GM21390 (cell line): ENCODE measurements around the gene KRTAP5-2.

Source experiments
- ATAC-seq: cut with Tn5 transposase; IDR thresholded peaks from one replicate; pipeline ENCODE4 v1.9.1; 2021; ENCODE audit not compliant: unreplicated experiment

KRTAP5-2 gene

DNA sequence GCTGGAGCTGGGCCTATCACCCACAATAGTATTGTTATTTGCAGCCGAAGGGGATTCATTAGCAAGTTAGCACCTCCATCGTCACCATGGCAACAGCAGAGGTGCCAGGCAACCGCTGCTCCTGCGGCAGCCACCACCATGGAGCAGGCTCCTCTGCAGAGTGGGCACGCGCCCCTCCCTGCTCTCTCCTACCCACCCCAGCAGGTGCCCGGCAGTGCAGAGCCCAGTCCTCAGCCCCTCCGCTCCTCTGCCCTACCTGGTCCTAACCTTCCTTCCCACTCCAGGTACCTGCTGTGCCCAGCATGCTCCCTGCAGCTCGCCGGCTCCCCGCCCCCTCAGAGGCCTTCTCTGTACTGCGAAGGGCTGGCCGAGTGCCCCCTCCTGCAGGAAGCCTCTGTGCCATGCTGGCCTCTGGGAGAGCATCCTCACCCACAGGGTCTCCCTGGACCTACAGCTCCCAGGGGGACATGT lies 29.6 kb downstream of the KRTAP5-2 start:
- no peak for ATAC-seq

DNA sequence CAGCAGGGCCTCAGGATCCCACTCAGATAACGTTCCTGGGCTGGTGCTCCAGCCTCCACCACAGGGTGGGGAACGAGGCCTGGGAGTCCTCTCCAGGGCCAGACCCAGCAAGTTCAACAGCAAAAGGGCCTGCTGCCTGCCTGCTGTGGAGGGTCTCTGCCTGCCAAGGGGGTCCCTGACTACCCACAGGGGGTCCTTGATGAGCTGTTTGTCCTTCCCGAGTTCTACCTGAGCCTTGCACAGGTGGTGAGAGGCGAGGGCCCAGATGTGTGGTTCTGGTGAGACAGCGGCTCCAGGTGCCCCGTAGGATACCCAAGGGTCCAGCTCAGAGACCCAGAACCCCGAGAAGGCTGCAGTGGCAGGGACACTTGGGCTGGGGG lies 30.4 kb downstream of the KRTAP5-2 start:
- ATAC-seq: no peak

DNA sequence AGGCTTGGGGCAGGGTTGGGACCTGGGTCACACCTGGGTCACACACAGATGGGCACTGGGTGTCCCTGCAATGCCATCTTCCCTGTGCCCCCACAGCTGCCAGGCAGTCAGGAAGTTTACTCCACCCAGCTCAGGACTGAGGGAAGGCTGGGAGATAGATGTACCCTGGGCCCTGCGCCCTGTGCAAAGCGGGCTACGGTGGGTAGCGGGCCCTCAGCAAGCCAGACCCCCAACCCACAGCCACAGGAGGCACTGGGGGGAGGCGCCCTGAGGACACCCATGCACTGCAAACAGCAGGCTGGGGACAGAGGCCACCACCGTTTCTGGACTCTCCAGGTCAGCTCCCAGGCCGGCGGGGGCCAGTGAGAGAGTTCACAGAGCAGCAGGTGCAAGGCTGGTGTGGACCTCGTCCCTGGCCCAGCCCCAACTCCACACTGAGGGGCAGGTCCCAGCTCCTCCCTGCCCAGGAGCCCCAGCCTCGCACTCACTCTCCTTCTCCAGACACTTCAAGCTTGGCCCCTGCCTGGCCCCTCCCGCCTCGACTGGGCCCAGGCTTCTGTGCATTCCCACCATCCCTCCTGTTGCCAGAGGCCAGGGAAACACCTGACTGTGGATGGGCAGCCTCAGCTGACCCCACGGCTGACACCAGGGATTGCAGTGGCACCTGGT lies 30.9 kb downstream of the KRTAP5-2 start:
- ATAC-seq: no peak

DNA sequence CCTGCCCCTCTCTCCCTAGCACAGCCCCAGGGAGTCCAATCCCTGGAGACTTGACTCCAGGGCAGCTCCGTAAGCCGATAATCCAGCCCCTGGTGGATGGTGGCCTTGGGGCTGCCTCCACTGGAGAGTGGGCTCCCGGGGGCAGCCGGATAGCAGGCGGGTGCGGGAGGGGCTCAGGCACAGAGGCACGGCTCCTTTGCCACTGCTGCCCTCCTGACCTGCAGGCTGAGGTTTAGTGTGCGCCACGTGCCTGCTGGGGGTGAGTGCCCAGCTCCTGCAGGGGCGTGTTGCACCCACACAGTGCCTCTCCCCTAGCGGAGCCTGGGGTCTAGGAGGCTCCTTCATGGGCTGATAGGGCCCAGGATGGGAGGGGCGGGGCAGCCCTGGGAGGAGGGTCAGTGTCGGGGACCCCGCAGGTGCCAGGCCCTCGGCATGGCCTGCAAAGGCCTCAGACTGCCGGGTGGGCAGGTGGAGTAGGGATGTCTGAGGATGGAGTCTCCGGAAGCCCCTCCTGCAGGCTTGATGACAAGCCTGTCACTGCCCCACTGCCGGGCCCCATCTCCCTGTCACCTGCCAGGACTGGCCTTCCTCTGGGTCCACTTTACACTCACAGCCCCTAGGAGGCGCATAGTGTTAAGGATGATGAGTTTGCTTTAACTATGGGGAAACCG lies 31.6 kb downstream of the KRTAP5-2 start:
- ATAC-seq: no peak

DNA sequence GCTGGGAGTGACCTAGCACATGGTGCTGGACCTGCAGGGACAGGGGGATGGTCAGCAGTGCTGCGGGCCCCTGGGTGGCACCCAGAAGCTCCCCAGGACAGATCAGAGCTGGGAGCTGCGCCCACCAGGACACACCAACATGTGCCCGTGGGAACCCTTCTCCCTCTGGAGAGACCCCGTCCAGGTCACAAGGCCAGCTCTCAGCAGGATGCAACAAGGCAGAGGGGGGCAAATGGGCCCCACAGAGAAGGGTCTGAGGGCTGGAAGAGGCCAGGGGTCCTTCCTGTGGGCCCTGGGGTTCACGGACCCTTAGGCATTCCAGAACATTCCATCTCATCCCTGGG lies 32.2 kb downstream of the KRTAP5-2 start:
- ATAC-seq: no peak

DNA sequence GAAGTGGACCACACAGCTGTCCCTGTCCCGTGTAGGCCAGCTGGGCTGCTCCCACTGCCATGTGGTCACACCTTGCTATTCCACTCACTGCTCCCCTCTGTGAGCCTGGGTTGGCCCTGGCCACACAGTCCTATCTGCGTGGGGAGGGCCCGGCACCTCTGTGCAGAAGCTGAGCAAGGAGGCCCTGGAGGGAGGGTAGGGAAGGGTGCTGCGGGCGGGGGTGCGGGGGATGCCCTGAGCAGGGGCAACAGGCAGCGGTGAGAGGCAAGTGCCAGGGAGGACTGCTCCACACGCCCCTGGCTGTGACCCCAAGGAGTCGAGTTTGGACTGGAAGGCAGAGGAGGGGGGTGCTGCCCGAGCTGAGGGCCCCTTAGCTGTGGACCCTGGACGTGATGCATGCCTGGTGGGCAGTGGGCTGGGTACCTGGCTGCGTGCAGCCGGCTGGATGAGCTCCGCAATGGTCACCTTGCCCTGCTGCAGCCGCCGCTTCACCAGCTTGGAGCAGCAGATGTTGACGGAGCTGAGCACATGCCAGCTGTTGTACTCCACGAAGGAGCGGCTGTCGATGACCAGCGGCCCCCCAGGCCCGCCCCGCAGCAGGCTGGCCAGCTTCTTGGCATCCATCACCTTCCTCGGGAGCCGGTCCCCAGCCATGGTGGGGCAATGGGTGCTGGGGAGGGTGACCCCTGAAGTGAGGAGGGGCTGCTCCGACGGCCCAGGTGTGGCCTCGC lies 32.8 kb downstream of the KRTAP5-2 start:
- no peak for ATAC-seq

DNA sequence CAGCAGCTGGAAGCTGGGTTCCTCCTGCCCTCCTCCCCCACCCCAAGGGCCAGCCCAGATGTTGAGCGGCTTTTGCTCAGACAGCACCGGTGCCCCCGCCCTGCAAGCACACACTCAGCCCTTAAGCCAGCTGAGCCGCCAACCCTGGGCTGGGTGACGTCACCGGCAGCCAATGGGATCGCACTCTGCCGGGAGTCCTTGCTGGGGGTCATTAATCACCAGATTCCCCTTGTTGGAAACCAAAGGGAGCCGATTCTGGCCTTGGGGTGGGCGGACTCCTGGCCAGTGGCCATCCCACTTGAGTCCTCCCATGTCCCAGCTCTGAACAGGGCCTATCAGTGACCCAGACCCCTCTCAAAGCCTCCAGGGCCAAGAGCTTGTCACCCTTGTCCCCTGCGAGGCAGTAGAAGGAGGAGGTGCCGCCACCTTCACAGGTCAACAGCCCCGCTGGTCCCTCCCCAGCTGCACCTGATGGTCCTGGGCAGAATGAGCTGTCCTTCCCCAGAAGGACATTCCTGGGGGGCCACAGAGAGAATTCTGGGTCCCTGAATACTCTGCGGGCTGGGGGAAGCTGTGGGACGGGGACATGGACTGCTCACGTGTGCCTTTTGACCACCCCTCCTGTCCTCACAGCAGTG lies 33.4 kb downstream of the KRTAP5-2 start:
- no peak for ATAC-seq

DNA sequence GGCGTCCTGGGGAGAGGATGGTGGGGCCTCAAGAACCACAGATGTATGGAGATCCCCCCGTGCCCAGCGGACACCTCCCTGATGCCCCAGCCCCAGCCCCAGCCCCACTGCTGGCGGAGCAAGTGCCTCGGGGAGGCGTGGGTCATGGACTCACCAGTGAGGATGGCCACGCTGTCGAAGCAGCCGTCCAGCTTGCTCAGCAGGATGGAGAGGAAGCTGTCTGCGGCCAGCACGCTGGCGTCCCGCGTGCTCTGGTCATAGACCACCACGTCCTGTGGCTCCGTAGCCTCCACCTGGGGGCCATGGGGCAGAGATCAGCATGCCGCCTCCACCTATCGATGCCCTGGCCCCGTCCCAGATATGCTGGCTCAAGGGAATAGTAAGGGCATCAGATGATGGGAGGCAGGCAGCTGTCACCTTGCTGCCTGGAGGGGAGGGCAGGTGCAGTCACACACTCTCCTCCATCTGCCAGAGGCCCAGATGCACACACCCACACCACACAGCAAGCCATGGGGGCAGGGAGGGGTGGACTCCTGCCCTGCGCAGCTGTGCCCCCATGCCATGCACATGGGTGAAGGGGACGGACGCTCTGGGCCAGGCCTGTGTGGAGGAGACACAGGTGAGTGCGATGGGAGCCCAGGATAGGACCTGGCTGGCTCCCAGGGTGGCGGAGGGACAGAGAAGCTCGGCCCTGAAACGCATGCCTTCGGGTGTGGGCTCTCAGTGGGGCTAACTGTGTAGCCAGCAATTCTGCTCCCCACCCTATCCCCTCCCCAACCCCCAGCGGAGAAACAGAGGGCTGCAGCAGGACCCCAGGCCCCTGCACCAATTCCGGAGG lies 34.2 kb downstream of the KRTAP5-2 start:
- ATAC-seq: no peak

DNA sequence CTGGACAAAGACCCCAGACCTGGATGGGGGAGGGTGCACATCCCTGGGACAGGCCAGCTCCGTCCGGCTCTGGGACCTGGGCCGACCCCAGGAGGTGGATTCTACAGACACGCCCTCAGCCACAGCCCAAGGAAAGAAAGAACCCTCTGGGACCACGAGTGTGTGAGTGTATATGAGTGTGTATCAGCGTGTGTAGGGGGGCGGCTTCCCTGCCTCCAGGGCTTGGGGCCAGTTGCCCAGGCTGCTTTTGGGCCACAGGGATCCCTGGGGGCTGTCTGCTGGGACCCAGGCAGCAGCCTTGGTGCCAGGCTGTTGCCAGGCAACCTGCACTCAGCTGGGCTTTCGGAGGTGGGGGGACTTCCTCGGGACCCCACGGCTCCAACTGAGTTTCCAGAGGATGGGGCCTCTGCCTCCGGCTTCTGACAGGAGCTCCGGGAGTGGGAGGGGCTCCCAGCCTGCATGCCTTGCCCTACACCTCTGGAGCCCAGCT lies 34.9 kb downstream of the KRTAP5-2 start:
- no peak for ATAC-seq

DNA sequence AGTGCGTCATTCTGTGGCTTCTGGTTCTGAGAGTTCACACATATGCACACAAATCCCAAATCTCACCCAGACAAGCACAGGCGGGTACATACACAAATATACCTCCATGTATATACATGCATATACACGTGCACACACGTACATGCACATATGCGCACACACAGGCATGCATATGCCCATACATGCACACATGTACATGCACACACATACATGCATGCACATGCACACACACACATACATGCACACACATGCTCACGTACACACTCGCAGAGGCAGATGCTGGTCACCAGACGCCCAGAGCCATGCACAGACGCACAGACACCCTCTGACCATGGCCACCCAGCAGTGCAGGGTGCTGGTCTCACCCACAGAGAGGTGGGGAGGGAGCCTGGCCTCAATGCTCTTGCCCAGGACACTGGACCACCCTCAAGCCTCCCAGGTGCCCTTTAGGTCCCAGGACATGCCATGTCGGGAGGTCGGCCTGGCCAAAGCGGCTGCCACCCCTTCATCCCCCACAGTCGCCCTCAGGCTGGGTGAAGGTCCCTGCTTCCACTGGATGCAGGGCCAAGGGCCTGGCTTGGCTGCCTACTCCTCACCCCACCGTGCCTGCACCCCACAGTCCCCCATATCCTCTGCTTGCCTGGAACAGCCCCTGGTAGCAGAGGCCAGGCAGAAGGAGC lies 35.5 kb downstream of the KRTAP5-2 start:
- no peak for ATAC-seq

DNA sequence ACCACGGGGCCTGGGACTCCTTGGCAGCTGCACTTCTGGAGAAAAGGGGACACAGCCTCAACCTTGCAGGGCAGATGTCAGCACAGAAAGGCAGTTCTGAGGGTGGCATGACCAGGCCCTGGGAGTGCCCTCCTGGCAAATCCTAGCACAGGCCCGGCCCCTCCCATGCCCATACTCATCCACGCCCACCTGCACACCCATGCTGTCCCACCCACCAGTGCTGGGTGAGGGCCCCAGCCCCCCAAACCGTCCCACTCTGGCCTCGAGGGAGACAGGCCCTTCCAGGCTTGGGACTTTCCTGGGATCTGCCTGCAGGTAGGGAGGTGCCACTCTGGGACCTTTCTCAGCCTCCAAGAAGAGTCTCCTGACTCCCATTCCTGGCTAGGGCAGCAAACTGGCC lies 36.1 kb downstream of the KRTAP5-2 start:
- no peak for ATAC-seq

DNA sequence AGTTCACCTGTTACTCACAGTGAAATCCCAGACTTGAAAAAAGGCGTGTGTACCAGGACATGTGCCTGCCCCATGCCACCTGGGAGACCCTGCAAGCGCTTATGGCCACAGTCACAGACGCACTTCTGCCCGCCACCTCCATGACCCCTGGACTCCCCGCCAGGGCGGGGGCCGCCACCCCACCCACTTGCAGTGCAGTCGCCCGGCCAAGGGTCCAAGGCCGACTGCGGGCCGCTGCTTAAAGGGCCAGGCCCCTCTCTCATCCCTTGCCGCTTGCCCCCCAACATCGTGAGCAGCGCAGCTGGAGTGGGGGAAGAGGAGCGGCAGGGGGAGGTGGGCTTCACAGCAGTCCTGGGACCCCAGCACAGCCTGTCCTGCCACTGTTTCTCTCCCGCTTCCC lies 36.8 kb downstream of the KRTAP5-2 start:
- no peak for ATAC-seq

DNA sequence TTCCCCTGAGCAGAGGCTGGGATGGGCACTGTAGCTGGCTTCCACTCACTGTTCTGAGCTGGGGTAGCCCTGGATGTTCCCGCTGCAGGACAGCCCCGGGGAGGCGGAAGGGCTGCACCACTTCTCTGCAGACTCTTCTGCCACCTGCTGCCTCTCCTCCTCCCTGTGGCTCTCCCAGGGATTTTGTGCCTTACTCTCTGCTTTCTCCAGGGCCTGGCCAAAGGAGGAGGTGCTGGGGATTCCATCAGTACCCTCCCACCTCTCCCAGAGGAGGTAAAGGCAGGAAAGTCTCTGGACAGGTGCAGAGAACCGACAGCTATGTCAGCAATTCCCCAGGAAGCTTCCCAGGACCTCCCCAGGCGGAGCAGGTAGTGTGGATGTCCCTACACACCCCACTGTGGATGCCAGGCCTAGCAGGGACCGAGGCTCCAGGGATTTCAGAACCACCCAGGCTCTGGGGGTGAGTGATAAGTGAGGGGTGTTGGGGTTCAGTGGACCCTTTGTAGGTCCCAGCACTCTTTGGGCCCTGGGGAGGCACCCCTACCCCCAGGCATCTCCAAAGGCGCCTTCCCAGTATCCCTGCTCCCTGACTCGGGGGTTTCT lies 37.3 kb downstream of the KRTAP5-2 start:
- ATAC-seq: no peak

DNA sequence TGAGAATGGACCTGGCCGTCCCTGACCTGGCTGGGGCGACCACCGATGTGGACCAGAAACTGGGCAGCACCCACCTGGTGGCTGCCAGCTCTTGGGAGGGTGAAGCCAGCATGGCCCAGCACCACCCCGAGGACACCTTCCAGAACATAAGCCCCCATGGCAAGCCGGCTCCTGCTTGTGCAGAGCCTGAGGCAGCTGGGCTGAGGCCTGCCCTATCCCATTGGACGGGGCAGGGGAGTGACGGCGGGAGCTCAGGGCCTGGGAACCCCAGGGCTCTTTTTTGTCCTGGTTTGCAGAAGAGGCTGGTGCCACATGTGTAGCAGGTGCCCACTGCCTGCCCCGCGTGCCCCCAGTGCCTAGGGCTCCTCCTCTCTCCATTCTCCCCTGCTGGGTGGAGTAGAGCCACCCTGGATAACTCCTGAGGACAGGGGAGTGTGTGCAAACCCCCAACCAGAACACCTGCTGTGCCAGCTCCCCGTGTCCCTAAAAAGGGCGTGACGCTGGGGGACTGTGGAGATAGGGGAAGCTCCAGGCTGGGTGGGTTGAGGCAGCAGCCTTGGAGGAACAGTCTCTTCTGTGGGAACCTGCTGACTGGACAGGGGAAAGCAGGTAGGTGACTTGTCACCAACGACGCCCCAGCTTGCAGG lies 38.0 kb downstream of the KRTAP5-2 start:
- no peak for ATAC-seq

DNA sequence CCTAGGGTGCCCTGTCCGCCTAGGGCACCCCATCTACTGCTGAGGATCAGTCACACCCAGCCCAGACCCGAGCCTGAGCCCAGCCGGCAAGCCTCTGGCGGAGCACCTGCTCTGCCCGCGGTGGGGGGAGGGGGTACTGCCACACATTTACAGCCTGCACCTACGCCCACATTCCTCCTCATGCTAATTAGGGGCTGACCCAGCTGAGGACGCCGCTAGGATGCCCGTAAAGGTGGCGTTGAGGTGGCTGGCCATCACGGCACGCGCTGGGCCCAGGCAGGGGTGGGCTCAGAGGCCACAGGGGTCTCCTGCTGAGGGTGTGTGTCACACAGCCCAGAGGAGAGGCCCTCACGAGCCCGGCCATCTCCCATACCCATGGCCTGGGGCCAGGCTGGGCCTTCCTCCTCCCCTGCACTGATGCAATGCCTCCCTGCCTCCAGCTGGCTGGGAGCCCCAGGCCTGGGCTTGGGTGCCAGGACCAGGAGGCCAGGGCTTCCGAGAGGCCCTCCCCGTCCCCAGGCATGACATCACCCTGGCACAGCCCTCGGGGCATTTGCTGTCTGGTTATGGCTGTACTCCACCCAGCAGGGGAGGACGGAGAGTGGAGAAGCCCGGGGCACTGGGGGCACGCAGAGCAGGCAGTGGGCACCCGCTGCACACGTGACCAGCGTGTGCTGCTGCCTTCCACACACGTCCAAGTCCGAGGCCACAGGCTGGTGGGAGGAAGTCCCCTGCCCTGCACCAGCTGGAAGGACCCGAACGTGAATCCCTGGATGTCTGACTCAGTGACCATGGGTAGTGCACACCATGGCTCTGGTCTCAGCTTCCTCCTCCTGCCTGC lies 38.8 kb downstream of the KRTAP5-2 start:
- no peak for ATAC-seq

DNA sequence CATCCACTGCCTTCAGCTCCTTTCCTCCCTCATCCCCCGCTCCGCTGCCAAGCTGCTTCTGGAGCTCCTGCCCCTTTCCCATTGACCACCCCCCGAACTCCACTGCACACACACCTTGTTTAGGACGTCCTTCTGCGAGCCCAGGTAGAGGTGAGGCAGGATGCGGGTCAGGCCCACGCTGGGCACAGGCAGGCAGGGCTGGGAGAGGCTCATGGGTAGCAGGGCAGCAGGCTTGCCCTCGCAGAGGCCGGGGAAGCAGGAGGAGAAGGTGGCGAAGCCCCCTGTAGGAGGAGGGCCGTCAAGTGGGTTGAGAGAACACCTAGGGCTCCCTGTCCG lies 39.4 kb downstream of the KRTAP5-2 start:
- no peak for ATAC-seq

DNA sequence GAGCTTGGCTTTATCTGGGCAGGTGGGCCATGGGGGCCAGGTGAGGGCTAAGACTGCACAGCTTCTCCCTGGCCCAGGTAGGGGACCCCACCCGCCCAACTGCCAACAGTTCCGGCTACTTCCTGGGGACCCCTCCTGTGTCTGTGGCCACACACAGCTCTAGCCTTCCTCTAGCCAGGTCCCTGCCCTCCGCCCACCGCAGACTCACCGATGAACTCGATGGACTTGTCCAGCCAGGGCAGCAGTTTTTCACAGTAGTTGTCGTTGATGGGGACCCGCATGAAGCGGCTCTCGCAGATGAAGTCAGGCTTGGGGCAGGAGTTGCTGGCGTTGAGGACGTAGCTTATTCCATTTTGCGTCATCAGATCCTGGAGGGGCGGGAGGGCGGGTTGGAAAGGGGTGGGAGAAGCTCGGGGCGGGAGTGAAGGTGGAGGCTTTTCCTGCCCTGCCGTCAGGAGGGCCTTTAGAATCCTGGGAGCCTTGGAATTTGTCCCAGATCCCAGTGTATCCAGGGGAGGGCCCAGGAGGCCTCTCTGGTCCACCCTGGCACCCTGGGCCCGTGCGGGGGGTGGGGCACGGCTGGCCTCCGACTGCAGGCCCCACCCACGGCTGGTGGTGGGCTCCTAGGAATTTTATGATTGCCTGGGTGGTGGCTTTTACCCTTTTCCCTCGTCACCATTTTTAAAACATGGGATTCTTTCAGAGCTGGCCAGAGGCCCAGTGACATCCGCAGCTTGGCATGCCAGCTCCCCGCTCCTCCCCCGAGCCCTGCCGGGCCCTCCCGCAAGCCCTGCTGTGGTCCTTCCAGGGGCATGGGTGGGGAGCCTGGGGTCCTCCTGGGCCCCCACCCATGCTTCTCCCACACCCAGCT lies 40.0 kb downstream of the KRTAP5-2 start:
- ATAC-seq: no peak
